Nephron (organoid): ENCODE measurements around the gene ITCH.
"Not testable (repeated sequence)": the region's sequence is repeated elsewhere in the genome, so short reads cannot be mapped to it uniquely, and the experiment has no call there.

ENCODE experiments used
- H3K27ac Mint-ChIP-seq, 3 experiments: 2 replicates each; pipeline ENCODE4 v1.8.0; 2020; ENCODE audit warnings: mixed read lengths in 3 of 3, mild to moderate bottlenecking in 2 of 3, moderate library complexity in 1 of 3
- H3K27me3 Mint-ChIP-seq: 2 replicates; pipeline ENCODE4 v1.8.0; 2021; ENCODE audit warnings: low read depth, mild to moderate bottlenecking, moderate library complexity, mixed read lengths
- H3K36me3 Mint-ChIP-seq: 2 replicates; pipeline ENCODE4 v1.8.0; 2020; ENCODE audit warnings: low read depth, mixed read lengths
- H3K4me1 Mint-ChIP-seq: 2 replicates; pipeline ENCODE4 v1.8.0; 2020; ENCODE audit warnings: mixed read lengths
- H3K4me3 Mint-ChIP-seq, 3 experiments: 2 replicates each; pipeline ENCODE4 v1.8.0; 2020; ENCODE audit warnings: mild to moderate bottlenecking in 3 of 3, mixed read lengths in 3 of 3, moderate library complexity in 2 of 3
- H3K9me3 Mint-ChIP-seq: 2 replicates; pipeline ENCODE4 v1.8.0; 2020; ENCODE audit warnings: mixed read lengths
- CTCF ChIP-seq, 3 experiments: fragments of 200-600 bp; sonication (generic); IDR thresholded peaks; one replicate each; pipeline ENCODE4 v1.5.0; 2021; ENCODE audit warnings: antibody characterized with exemption in 3 of 3; ENCODE audit not compliant: unreplicated experiment in 3 of 3

The ITCH gene

DNA sequence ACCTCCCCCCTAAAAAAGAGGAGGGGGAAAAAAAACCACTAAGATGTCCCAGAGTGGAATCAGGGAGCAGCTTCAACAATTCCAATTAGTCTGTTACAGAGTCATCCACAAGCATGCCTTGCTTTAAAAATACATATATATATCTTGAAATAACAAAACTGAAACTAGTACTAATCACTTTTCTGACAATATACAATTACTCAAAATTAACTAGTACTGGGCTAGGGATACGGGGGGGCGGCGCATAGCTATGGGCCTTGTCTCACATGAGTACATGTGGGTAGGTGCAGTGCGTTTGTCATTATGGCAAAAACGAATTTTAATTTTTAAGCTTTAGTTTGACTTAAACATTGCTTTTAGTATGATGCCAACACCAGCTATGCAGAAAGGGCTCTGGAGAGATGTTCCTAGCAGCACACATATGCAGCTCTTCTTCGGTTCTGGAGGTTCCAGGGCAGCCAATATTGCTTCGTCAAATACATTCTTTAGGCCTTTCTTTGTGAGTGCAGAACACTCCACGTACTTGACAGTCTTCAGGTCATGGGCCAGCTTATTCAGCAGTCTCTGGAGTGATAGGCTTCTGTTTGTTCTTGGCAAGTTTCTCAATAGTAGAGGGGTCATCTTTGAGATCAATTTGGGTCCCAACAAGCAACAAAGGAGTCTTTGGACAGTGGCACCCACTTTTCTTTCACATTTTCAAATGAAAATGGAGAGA lies 38.8 kb downstream of the ITCH start:
- peaks cover 31% of the 10 kb centered on the region for H3K36me3 Mint-ChIP-seq
- no peaks in the 10 kb centered on the region for H3K27me3 Mint-ChIP-seq
- no peaks in the 10 kb centered on the region for H3K9me3 Mint-ChIP-seq
- H3K4me3 Mint-ChIP-seq, result no peak overlapping the region
- H3K27ac Mint-ChIP-seq, result peak overlapping the region; percentile 33 to 84 (median 46)
- TF ChIP-seq CTCF (IDR thresholded peaks at IDR 0.05; ENCODE audit: unreplicated experiment in 3 of 3), result no peak
- peaks cover 33% of the 10 kb centered on the region for H3K4me1 Mint-ChIP-seq

- H3K27me3 Mint-ChIP-seq, result no peaks in the 10 kb centered on the region
- H3K36me3 Mint-ChIP-seq, result peaks cover 29% of the 10 kb centered on the region
- no peak for TF ChIP-seq CTCF (IDR thresholded peaks at IDR 0.05; ENCODE audit: unreplicated experiment in 3 of 3)
- H3K27ac Mint-ChIP-seq, result peak overlapping the region; percentile 33 to 84 (median 46)
- H3K4me1 Mint-ChIP-seq, result peaks cover 33% of the 10 kb centered on the region
- no peaks in the 10 kb centered on the region for H3K9me3 Mint-ChIP-seq
- H3K4me3 Mint-ChIP-seq, result no peak overlapping the region
Observed at GRCh38 chr20:34402461-34402860, 39.4 kb downstream of the ITCH start.

DNA sequence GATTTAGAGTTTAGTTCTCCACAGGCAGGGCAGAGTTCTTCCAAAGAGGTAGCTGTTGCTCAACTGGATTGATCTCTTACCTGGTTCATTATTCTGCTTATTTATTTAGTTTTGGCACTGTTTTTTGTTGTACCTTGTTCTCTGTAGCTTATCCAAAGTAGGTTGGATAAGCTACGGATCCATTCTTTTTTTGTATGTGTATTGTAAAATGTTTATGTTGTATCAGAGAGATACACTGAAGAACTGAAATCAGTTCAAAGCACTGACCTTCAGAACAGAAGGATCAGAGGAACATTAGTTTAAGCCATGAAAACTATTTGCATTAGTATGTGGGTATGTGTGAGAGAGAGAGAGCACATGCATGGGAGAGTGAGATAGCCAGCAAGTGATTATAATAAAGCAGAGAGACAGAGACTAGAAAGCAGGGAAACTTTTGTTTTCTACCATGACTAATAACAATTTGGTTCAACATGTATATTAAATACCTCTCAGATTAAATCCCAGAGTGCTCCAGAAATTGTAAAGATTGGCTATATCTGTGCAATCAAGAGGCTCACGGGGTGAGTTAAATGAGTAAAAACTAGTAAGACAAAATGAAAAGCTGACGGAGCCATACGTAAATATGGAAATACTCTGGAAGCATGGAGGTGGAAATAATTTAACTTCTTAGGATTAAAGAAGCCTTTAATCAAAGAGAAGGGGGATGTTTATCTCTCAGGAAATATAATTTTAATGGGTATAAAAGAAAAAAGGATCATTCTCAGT lies 40.2 kb downstream of the ITCH start:
- H3K4me1 Mint-ChIP-seq, result peaks cover 33% of the 10 kb centered on the region
- H3K27me3 Mint-ChIP-seq, result no peaks in the 10 kb centered on the region
- H3K27ac Mint-ChIP-seq, result peak overlapping the region; percentile 13 to 79 (median 32)
- H3K4me3 Mint-ChIP-seq, result no peak overlapping the region
- no peaks in the 10 kb centered on the region for H3K9me3 Mint-ChIP-seq
- peaks cover 33% of the 10 kb centered on the region for H3K36me3 Mint-ChIP-seq
- TF ChIP-seq CTCF (IDR thresholded peaks at IDR 0.05; ENCODE audit: unreplicated experiment in 3 of 3), result no peak

GRCh38 chr20:34403908-34404307 lies 40.8 kb downstream of the ITCH start:
- TF ChIP-seq CTCF (IDR thresholded peaks at IDR 0.05; ENCODE audit: unreplicated experiment in 3 of 3), result no peak
- no peaks in the 10 kb centered on the region for H3K9me3 Mint-ChIP-seq
- peak overlapping the region; percentile 13 to 79 (median 32) for H3K27ac Mint-ChIP-seq
- H3K36me3 Mint-ChIP-seq, result peaks cover 39% of the 10 kb centered on the region
- peaks cover 33% of the 10 kb centered on the region for H3K4me1 Mint-ChIP-seq
- no peaks in the 10 kb centered on the region for H3K27me3 Mint-ChIP-seq
- no peak overlapping the region for H3K4me3 Mint-ChIP-seq

- H3K36me3 Mint-ChIP-seq, result peaks cover 48% of the 10 kb centered on the region
- TF ChIP-seq CTCF (IDR thresholded peaks at IDR 0.05; ENCODE audit: unreplicated experiment in 3 of 3), result no peak
Observed at GRCh38 chr20:34404803-34405202, 41.7 kb downstream of the ITCH start.

GRCh38 chr20:34405247-34405651 lies 42.2 kb downstream of the ITCH start:
- H3K4me3 Mint-ChIP-seq, H3K27me3 Mint-ChIP-seq, H3K27ac Mint-ChIP-seq, H3K9me3 Mint-ChIP-seq: not testable (repeated sequence)
- H3K36me3 Mint-ChIP-seq, result peaks cover 47% of the 10 kb centered on the region
- peaks cover 30% of the 10 kb centered on the region for H3K4me1 Mint-ChIP-seq

More at GRCh38 chr20:34404803-34405202, 41.7 kb downstream of the ITCH start:
- no peaks in the 10 kb centered on the region for H3K27me3 Mint-ChIP-seq
- no peaks in the 10 kb centered on the region for H3K9me3 Mint-ChIP-seq
- no peak overlapping the region for H3K27ac Mint-ChIP-seq
- no peak overlapping the region for H3K4me3 Mint-ChIP-seq
- peaks cover 33% of the 10 kb centered on the region for H3K4me1 Mint-ChIP-seq

GRCh38 chr20:34405942-34406341 lies 42.9 kb downstream of the ITCH start:
- peaks cover 44% of the 10 kb centered on the region for H3K36me3 Mint-ChIP-seq
- peak overlapping the region in 1 of 3 experiments; percentile 45 for H3K27ac Mint-ChIP-seq
- H3K4me3 Mint-ChIP-seq, H3K27me3 Mint-ChIP-seq, H3K9me3 Mint-ChIP-seq: not testable (repeated sequence)
- peaks cover 26% of the 10 kb centered on the region for H3K4me1 Mint-ChIP-seq
